Activated naive CD8-positive, alpha-beta T cell (primary cell): ENCODE measurements around the gene PSMG3.

Experiments used
- H3K27ac Mint-ChIP-seq: one replicate; pipeline ENCODE4 v1.8.0; 2021; ENCODE audit warnings: mixed read lengths
- H3K27me3 Mint-ChIP-seq: one replicate; pipeline ENCODE4 v1.8.0; 2021; ENCODE audit warnings: mixed read lengths
- H3K36me3 Mint-ChIP-seq: one replicate; pipeline ENCODE4 v1.8.0; 2021; ENCODE audit warnings: mixed read lengths
- H3K4me1 Mint-ChIP-seq: one replicate; pipeline ENCODE4 v1.8.0; 2021; ENCODE audit warnings: low read depth, mixed read lengths
- H3K4me3 Mint-ChIP-seq: one replicate; pipeline ENCODE4 v1.8.0; 2021; ENCODE audit warnings: mild to moderate bottlenecking, mixed read lengths
- H3K9me3 Mint-ChIP-seq: one replicate; pipeline ENCODE4 v1.8.0; 2021; ENCODE audit warnings: low read depth, mixed read lengths

The PSMG3 gene

GRCh38 chr7:1541431-1542162 lies 28.2 kb downstream of the PSMG3 start:
- H3K27me3 Mint-ChIP-seq, result no peaks in the 10 kb centered on the region
- no peak overlapping the region for H3K4me3 Mint-ChIP-seq
- no peaks in the 10 kb centered on the region for H3K36me3 Mint-ChIP-seq
- no peaks in the 10 kb centered on the region for H3K9me3 Mint-ChIP-seq
- peak overlapping the region; percentile 54 for H3K27ac Mint-ChIP-seq
- peaks cover 1% of the 10 kb centered on the region for H3K4me1 Mint-ChIP-seq

GRCh38 chr7:1540776-1541271 lies 29.0 kb downstream of the PSMG3 start:
- no peak overlapping the region for H3K4me3 Mint-ChIP-seq
- H3K4me1 Mint-ChIP-seq, result peaks cover 6% of the 10 kb centered on the region
- no peaks in the 10 kb centered on the region for H3K36me3 Mint-ChIP-seq
- no peak overlapping the region for H3K27ac Mint-ChIP-seq
- no peaks in the 10 kb centered on the region for H3K27me3 Mint-ChIP-seq
- H3K9me3 Mint-ChIP-seq, result no peaks in the 10 kb centered on the region

- Mint-ChIP-seq H3K27ac (no peak overlapping the region), H3K4me1 (peaks cover 6% of the 10 kb centered on the region), H3K4me3 (no peak overlapping the region), H3K36me3 (no peaks in the 10 kb centered on the region), H3K9me3 (no peaks in the 10 kb centered on the region), H3K27me3 (no peaks in the 10 kb centered on the region)
Measured at GRCh38 chr7:1539882-1540775, 29.7 kb downstream of the PSMG3 start.

- no peak overlapping the region for H3K4me3 Mint-ChIP-seq
- no peaks in the 10 kb centered on the region for H3K9me3 Mint-ChIP-seq
- H3K36me3 Mint-ChIP-seq, result no peaks in the 10 kb centered on the region
- peaks cover 6% of the 10 kb centered on the region for H3K4me1 Mint-ChIP-seq
- H3K27ac Mint-ChIP-seq, result no peak overlapping the region
- H3K27me3 Mint-ChIP-seq, result no peaks in the 10 kb centered on the region
Measured at GRCh38 chr7:1539181-1539881, 30.5 kb downstream of the PSMG3 start.

- Mint-ChIP-seq H3K27me3 (no peaks in the 10 kb centered on the region), H3K4me1 (peaks cover 7% of the 10 kb centered on the region), H3K27ac (no peak overlapping the region), H3K9me3 (no peaks in the 10 kb centered on the region), H3K36me3 (no peaks in the 10 kb centered on the region), H3K4me3 (no peak overlapping the region)
Measured at GRCh38 chr7:1538544-1539180, 31.2 kb downstream of the PSMG3 start.

- H3K36me3 Mint-ChIP-seq, result no peaks in the 10 kb centered on the region
- H3K27ac Mint-ChIP-seq, result peak overlapping the region; percentile 66
- peaks cover 16% of the 10 kb centered on the region for H3K4me1 Mint-ChIP-seq
- H3K9me3 Mint-ChIP-seq, result no peaks in the 10 kb centered on the region
- no peaks in the 10 kb centered on the region for H3K27me3 Mint-ChIP-seq
- no peak overlapping the region for H3K4me3 Mint-ChIP-seq
Measured at GRCh38 chr7:1537535-1538412, 32.1 kb downstream of the PSMG3 start.

GRCh38 chr7:1536743-1537534 lies 32.9 kb downstream of the PSMG3 start:
- H3K4me1 Mint-ChIP-seq, result peaks cover 21% of the 10 kb centered on the region
- no peak overlapping the region for H3K4me3 Mint-ChIP-seq
- no peaks in the 10 kb centered on the region for H3K9me3 Mint-ChIP-seq
- H3K36me3 Mint-ChIP-seq, result no peaks in the 10 kb centered on the region
- no peak overlapping the region for H3K27ac Mint-ChIP-seq
- H3K27me3 Mint-ChIP-seq, result no peaks in the 10 kb centered on the region

- H3K27ac Mint-ChIP-seq, result no peak overlapping the region
- H3K9me3 Mint-ChIP-seq, result no peaks in the 10 kb centered on the region
- H3K27me3 Mint-ChIP-seq, result no peaks in the 10 kb centered on the region
- peaks cover 21% of the 10 kb centered on the region for H3K4me1 Mint-ChIP-seq
- H3K36me3 Mint-ChIP-seq, result no peaks in the 10 kb centered on the region
- no peak overlapping the region for H3K4me3 Mint-ChIP-seq
Measured at GRCh38 chr7:1536455-1536742, 33.4 kb downstream of the PSMG3 start.

- no peaks in the 10 kb centered on the region for H3K36me3 Mint-ChIP-seq
- H3K9me3 Mint-ChIP-seq, result no peaks in the 10 kb centered on the region
- H3K27me3 Mint-ChIP-seq, result no peaks in the 10 kb centered on the region
- peaks cover 21% of the 10 kb centered on the region for H3K4me1 Mint-ChIP-seq
- H3K4me3 Mint-ChIP-seq, result no peak overlapping the region
- no peak overlapping the region for H3K27ac Mint-ChIP-seq
Measured at GRCh38 chr7:1535701-1536454, 34.0 kb downstream of the PSMG3 start.

- Mint-ChIP-seq H3K4me3 (no peak overlapping the region), H3K27me3 (no peaks in the 10 kb centered on the region), H3K36me3 (no peaks in the 10 kb centered on the region), H3K4me1 (peaks cover 21% of the 10 kb centered on the region), H3K9me3 (no peaks in the 10 kb centered on the region), H3K27ac (no peak overlapping the region)
Measured at GRCh38 chr7:1535100-1535458, 34.8 kb downstream of the PSMG3 start.

GRCh38 chr7:1534330-1535099 lies 35.3 kb downstream of the PSMG3 start:
- H3K27me3 Mint-ChIP-seq, result no peaks in the 10 kb centered on the region
- no peaks in the 10 kb centered on the region for H3K36me3 Mint-ChIP-seq
- no peaks in the 10 kb centered on the region for H3K9me3 Mint-ChIP-seq
- peak overlapping the region; percentile 42 for H3K4me3 Mint-ChIP-seq
- peaks cover 21% of the 10 kb centered on the region for H3K4me1 Mint-ChIP-seq
- no peak overlapping the region for H3K27ac Mint-ChIP-seq

GRCh38 chr7:1533547-1534329 lies 36.1 kb downstream of the PSMG3 start:
- H3K4me1 Mint-ChIP-seq, result peaks cover 21% of the 10 kb centered on the region
- no peaks in the 10 kb centered on the region for H3K27me3 Mint-ChIP-seq
- H3K9me3 Mint-ChIP-seq, result no peaks in the 10 kb centered on the region
- no peaks in the 10 kb centered on the region for H3K36me3 Mint-ChIP-seq
- H3K4me3 Mint-ChIP-seq, result peak overlapping the region; percentile 92
- H3K27ac Mint-ChIP-seq, result peak overlapping the region; percentile 94
